PC-9 (cell line): ENCODE results near the gene SGCD.

Source experiments
- EZH2 ChIP-seq: fragments of 200-600 bp; sonication (generic); IDR thresholded peaks from 2 replicates; pipeline ENCODE4 v1.8.0; 2017; ENCODE audit warnings: antibody characterized with exemption, low read depth
- TF ChIP-seq, protein P1 (sequence below): fragments of 200-600 bp; sonication (generic); conservative IDR thresholded peaks from 2 replicates; pipeline ENCODE4 v1.6.1; 2017; ENCODE audit warnings: mixed run types, antibody characterized with exemption, mild to moderate bottlenecking, moderate library complexity

DNA sequence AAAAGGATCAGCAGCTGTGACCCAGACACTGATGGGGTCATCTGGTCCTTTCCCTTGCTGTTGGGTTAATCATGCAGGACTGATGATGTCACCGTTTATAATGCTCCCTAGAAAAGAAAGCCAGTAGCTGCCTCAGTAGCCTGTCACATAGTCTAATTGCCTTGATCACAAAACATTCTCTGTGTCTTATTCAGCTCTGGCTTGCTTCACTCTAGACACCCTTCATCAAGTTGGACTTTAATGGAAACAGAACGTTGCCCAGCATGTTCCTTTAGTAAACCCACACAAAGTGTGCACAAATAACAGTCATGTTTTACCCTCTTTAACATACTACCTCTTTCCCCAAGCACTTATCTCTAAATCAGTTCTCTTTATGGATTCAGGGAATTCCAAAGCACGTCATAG, 170.8 kb downstream of the SGCD start:
- TF ChIP-seq, protein P1, sequence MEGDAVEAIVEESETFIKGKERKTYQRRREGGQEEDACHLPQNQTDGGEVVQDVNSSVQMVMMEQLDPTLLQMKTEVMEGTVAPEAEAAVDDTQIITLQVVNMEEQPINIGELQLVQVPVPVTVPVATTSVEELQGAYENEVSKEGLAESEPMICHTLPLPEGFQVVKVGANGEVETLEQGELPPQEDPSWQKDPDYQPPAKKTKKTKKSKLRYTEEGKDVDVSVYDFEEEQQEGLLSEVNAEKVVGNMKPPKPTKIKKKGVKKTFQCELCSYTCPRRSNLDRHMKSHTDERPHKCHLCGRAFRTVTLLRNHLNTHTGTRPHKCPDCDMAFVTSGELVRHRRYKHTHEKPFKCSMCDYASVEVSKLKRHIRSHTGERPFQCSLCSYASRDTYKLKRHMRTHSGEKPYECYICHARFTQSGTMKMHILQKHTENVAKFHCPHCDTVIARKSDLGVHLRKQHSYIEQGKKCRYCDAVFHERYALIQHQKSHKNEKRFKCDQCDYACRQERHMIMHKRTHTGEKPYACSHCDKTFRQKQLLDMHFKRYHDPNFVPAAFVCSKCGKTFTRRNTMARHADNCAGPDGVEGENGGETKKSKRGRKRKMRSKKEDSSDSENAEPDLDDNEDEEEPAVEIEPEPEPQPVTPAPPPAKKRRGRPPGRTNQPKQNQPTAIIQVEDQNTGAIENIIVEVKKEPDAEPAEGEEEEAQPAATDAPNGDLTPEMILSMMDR, result no peak
- TF ChIP-seq EZH2, result no peak
